Stomach (tissue), 9 donors: ENCODE data around the gene PAPLN. TPM values are rescaled to one million over a fixed set of nuclear protein-coding genes. Genes with fewer than 3 reads are reported as not detected.

Experiments
- DNase-seq, 2 donors: peaks; one replicate each; pipeline versions ENCODE4 v3.0.0 to v3.0.0-alpha.2; 2013 to 2019
- H3K27ac ChIP-seq, 5 donors: fragments of 200-600 bp in 4 of 5; sonication (generic) in 4 of 5; one replicate each; pipeline ENCODE4 v1.5.1; 2013 to 2019; ENCODE audit warnings: mild to moderate bottlenecking in 1 of 5, moderate library complexity in 1 of 5
- H3K27me3 ChIP-seq, 3 donors: fragments of 200-600 bp; sonication (generic); one replicate each; pipeline ENCODE4 v1.5.1; 2017 to 2019; ENCODE audit warnings: mixed run types in 1 of 3
- H3K36me3 ChIP-seq, 4 donors: fragments of 200-600 bp; sonication (generic); 1 replicate in 3 of 4; 2 replicates in 1 of 4; pipeline ENCODE4 v1.5.1; 2016 to 2019
- H3K4me1 ChIP-seq, 4 donors: fragments of 200-600 bp; sonication (generic); one replicate each; pipeline ENCODE4 v1.5.1; 2016 to 2019
- H3K4me3 ChIP-seq, 4 donors: fragments of 200-600 bp; sonication (generic) in 3 of 4; one replicate each; pipeline ENCODE4 v1.5.1; 2016 to 2019; ENCODE audit warnings: mild to moderate bottlenecking in 1 of 4
- H3K9me3 ChIP-seq, 4 donors: fragments of 200-600 bp; sonication (generic); one replicate each; pipeline ENCODE4 v1.5.1; 2016 to 2019
- EP300 ChIP-seq: sonication (generic); formaldehyde crosslinking; IDR thresholded peaks from one replicate; pipeline ENCODE4 v1.6.1; 2017; ENCODE audit warnings: antibody characterized with exemption
- POLR2A ChIP-seq, 4 donors: fragments of 450-650 bp; IDR thresholded peaks; one replicate each; pipeline ENCODE4 v1.6.1; 2016; ENCODE audit warnings: antibody characterized with exemption in 4 of 4, control low read depth in 2 of 4, mild to moderate bottlenecking in 1 of 4, moderate library complexity in 1 of 4
- POLR2AphosphoS5 ChIP-seq, 3 donors: sonication (generic); formaldehyde crosslinking; IDR thresholded peaks; one replicate each; pipeline ENCODE4 v1.6.1; 2016; ENCODE audit warnings: antibody characterized with exemption in 3 of 3
- WGBS, 5 donors: extraction: QIAGEN DNeasy Blood & Tissue Kit in 3 of 5; methylation state at CpG; one replicate each; pipeline versions ENCODE4 v1.1.5 to v1.1.7; 2013 to 2018; 5-methylcytosine and 5-hydroxymethylcytosine counted together
- intact Hi-C: fragments of 100-400 bp; cut with DNase I; formaldehyde crosslinking; loops from one replicate; pipeline ENCODE4 v1.15.1; 2023; ENCODE audit warnings: low total_unique reads
- polyA plus RNA-seq, 3 donors: library from polyadenylated mRNA; stranded (reverse); fragments of 200-250 nt; gene quantifications; one replicate each; pipeline ENCODE4 v1.2.3, GENCODE V29; 2013
- total RNA-seq, 5 donors: library from RNA; depleted of rRNA; stranded (reverse); fragments of >200 nt; gene quantifications; one replicate each; pipeline versions ENCODE4 v1.1.0 to v1.2.3, GENCODE V29; 2014 to 2016
- TF ChIP-seq, protein P1 (sequence below), 7 experiments: fragments of 450-650 bp in 4 of 7; fragments of 200-600 bp in 3 of 7; sonication (generic) in 3 of 7; IDR thresholded peaks; one replicate each; pipeline ENCODE4 v1.5.1; 2016 to 2019; ENCODE audit warnings: antibody characterized with exemption in 7 of 7, control low read depth in 2 of 7, mild to moderate bottlenecking in 1 of 7
- donor health status: healthy with polysubstance abuse.
- donor health status: Bipolar disorder and iron deficiency.
- donor health status: healthy.

Gene PAPLN
- total and polyA plus RNA-seq, 8 donors, result 1.1 to 53.1 (median 8.0) TPM

DNA sequence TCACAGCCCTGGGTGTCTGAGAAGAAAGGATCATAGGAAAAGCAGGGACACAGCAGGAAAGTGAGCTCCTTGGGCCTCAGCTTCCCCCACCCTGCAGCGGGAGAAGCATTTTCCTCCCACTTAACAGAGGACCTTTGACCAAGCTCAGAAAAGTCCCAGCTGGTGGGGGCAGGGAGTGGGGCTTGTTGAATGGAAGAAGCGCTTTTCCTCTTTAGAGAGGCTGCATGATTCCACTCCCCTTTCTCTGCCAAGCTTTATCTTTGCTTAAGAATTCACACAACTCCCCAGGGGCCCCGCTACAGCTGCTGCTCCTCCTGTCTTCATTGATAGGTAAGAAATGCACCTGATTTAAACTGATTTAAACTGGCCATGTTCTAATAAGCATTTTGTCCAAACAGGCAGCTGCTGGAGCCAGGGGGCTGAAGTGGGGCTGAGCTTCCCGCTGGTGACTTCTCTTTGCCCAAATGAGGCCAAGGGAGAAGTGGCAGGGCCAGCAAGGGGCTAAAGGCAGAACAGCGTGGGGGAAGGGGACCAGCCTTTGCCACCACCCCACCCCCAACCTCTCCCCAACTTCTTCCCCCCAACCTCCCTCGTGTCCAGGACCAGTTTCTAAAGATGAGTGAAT is 1.7 kb upstream of the PAPLN start:
- H3K4me1 ChIP-seq, result peaks cover 29 to 56% (median 43%) of the 10 kb centered on the region in 4 donors
- no peaks in the 10 kb centered on the region for H3K36me3 ChIP-seq
- H3K27ac ChIP-seq, result no peak overlapping the region
- H3K4me3 ChIP-seq, result no peak overlapping the region
- peaks cover 0 to 71% (median 32%) of the 10 kb centered on the region in 3 donors for H3K27me3 ChIP-seq
- intact Hi-C loops, result no loop called here
- no peaks in the 10 kb centered on the region for H3K9me3 ChIP-seq
- no peak for TF ChIP-seq EP300
- TF ChIP-seq POLR2AphosphoS5 (IDR thresholded peaks at IDR 0.05), result no peak
- TF ChIP-seq, protein P1, sequence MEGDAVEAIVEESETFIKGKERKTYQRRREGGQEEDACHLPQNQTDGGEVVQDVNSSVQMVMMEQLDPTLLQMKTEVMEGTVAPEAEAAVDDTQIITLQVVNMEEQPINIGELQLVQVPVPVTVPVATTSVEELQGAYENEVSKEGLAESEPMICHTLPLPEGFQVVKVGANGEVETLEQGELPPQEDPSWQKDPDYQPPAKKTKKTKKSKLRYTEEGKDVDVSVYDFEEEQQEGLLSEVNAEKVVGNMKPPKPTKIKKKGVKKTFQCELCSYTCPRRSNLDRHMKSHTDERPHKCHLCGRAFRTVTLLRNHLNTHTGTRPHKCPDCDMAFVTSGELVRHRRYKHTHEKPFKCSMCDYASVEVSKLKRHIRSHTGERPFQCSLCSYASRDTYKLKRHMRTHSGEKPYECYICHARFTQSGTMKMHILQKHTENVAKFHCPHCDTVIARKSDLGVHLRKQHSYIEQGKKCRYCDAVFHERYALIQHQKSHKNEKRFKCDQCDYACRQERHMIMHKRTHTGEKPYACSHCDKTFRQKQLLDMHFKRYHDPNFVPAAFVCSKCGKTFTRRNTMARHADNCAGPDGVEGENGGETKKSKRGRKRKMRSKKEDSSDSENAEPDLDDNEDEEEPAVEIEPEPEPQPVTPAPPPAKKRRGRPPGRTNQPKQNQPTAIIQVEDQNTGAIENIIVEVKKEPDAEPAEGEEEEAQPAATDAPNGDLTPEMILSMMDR (IDR thresholded peaks at IDR 0.05), result no peak
- TF ChIP-seq POLR2A (IDR thresholded peaks at IDR 0.05), result no peak
- DNase-seq, result peak in 1 of 2 donors; percentile 84
- WGBS, 5 donors, result 42 to 51% (median 50%) methylated on average over 6 of the region's 6 CpGs

DNA sequence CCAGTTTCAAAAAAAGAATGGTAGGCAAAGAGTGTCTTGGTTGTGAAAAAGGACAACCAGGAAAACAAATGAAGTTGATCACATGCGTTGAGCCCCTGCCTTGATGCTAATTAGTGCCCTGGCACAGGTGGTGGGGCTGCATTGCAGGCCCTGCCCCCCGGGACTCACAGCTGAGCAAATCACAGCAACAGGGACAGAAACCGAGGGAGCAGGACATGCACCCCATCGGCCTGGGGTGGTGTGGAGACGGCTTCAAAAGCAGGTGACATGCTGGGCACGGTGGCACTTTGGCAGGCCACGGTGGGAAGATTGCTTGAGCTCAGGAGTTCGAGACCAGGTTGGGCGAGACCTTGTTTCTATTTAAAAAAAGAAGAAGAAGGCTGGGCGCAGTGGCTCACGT is 1.1 kb upstream of the PAPLN start:
- WGBS, 5 donors, result 68 to 83% (median 71%) methylated on average over 11 of the region's 11 CpGs
- Histone ChIP-seq H3K9me3 (no peaks in the 10 kb centered on the region), H3K27ac (no peak overlapping the region), H3K36me3 (no peaks in the 10 kb centered on the region), H3K4me1 (peaks cover 29 to 61% (median 48%) of the 10 kb centered on the region in 4 donors), H3K4me3 (no peak overlapping the region), H3K27me3 (peaks cover 0 to 76% (median 34%) of the 10 kb centered on the region in 3 donors)
- intact Hi-C loops, result no loop called here
- no peak for DNase-seq
- TF ChIP-seq, protein P1 (IDR thresholded peaks at IDR 0.05), result no peak
- TF ChIP-seq EP300 (no peak), POLR2AphosphoS5 (IDR thresholded peaks at IDR 0.05) (no peak), POLR2A (IDR thresholded peaks at IDR 0.05) (no peak)

DNA sequence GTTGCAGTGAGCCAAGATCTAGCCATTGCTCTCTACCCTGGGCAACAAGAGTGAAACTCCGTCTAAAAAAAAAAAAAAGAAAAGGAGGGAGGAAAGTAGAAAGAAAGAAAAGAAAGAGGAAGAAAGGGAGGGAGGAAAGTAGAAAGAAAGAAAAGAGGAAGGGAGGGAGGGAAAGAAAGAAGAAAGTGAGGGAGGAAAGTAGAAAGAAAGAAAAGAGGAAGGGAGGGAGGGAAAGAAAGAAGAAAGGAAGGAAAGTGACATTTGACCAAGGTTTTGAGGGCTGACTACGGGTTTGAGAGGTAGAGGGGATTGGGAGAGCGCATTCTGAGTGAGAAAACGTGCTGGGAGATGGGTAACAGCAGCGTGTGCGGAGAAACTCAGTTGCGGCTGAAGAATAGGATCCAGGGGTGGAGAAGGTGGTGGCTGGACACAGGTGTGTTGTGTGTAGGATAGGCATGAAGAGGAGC is 521 bp upstream of the PAPLN start:
- TF ChIP-seq, protein P1 (IDR thresholded peaks at IDR 0.05), result no peak
- no peak for TF ChIP-seq POLR2AphosphoS5 (IDR thresholded peaks at IDR 0.05)
- TF ChIP-seq POLR2A (IDR thresholded peaks at IDR 0.05), result no peak
- no peak for TF ChIP-seq EP300
- WGBS, 5 donors, result 65 to 84% (median 73%) methylated on average over 6 to 7 of the region's 7 CpGs
- no peak for DNase-seq
- Histone ChIP-seq H3K27me3 (peaks cover 0 to 82% (median 34%) of the 10 kb centered on the region in 3 donors), H3K4me1 (peaks cover 29 to 67% (median 53%) of the 10 kb centered on the region in 4 donors), H3K4me3 (peak overlapping the region in 3 of 4 donors; percentile 56 to 72 (median 65)), H3K36me3 (no peaks in the 10 kb centered on the region), H3K9me3 (no peaks in the 10 kb centered on the region), H3K27ac (no peak overlapping the region)
- intact Hi-C loops, result no loop called here

DNA sequence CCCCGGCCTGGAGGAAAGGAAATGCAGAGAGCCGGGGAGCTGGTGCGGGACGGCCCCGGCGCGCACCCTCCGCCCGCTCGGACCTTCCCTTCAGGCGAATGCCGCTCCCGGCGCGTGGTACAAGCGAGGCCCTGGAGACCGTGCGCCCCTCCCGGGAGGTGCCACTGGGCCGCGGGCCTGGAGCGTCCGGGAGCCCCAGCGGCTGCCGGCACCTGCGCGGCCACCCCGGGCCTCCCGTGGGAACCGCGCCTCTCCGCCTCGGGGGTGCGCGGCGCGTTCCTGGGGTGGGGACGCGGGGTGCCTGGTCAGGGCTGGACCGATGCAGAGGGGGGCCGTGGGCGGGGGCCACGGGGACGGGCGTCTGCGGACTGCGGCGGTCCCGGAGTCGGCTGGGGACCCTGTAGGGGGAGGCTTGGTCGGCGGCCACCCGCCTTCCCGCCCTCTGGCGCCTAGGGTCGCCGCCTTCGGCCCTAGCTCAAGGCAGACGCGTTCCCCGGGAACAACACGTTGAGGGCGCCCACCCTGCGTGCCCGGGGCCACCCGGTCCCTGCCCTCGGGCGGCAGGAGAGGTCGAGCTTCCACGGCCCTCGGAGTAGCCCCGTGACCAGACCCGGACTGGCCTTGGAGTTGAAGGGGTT is 599 bp downstream of the PAPLN start:
- intact Hi-C loops, result no loop called here
- Histone ChIP-seq H3K36me3 (no peaks in the 10 kb centered on the region), H3K27me3 (peaks cover 0 to 82% (median 34%) of the 10 kb centered on the region in 3 donors), H3K27ac (peak overlapping the region in 4 of 5 donors; percentile 57 to 78 (median 72)), H3K4me1 (peaks cover 29 to 74% (median 59%) of the 10 kb centered on the region in 4 donors), H3K9me3 (no peaks in the 10 kb centered on the region), H3K4me3 (peak overlapping the region; percentile 56 to 72 (median 62))
- TF ChIP-seq POLR2AphosphoS5 (IDR thresholded peaks at IDR 0.05) (no peak), POLR2A (IDR thresholded peaks at IDR 0.05) (no peak), EP300 (no peak)
- TF ChIP-seq, protein P1 (IDR thresholded peaks at IDR 0.05), result no peak
- WGBS, 5 donors, result 2 to 16% (median 3%) methylated on average over 17 to 73 of the region's 73 CpGs
- DNase-seq, result peak in 1 of 2 donors; percentile 54
